Neural cell (in vitro differentiated cells): ENCODE results near the gene EHD1. TPM values are rescaled to one million over a fixed set of nuclear protein-coding genes. Genes with fewer than 3 reads are reported as not detected.

Experiments
- H2AFZ ChIP-seq: fragments of 200-600, 300-800 bp; sonication (generic), shearing (Covaris generic); 2 replicates; pipeline ENCODE4 v1.6.0; 2014; ENCODE audit warnings: low read depth, mild to moderate bottlenecking, antibody characterized with exemption, low read length, moderate library complexity
- H3F3A ChIP-seq: fragments of 200-600 bp; shearing (Covaris generic); 2 replicates; pipeline ENCODE4 v1.6.1; 2016; ENCODE audit warnings: mild to moderate bottlenecking, moderate library complexity, mixed read lengths, antibody characterized with exemption, low read length; ENCODE audit not compliant: insufficient read depth, poor library complexity, severe bottlenecking
- H3K27ac ChIP-seq: fragments of 200-600, 300-800 bp; sonication (generic), shearing (Covaris generic); 2 replicates; pipeline ENCODE4 v1.5.1; 2014; ENCODE audit warnings: mild to moderate bottlenecking, low read length, moderate library complexity
- H3K27me3 ChIP-seq: fragments of 300-800, 200-600 bp; sonication (generic), shearing (Covaris generic); 2 replicates; pipeline ENCODE4 v1.6.0; 2014; ENCODE audit warnings: mild to moderate bottlenecking, low read depth, low read length, moderate library complexity; ENCODE audit not compliant: insufficient read depth
- H3K36me3 ChIP-seq: fragments of 300-800, 200-600 bp; sonication (generic), shearing (Covaris generic); 2 replicates; pipeline ENCODE4 v1.5.1; 2014; ENCODE audit warnings: mild to moderate bottlenecking, antibody characterized with exemption, low read length, moderate library complexity; ENCODE audit not compliant: insufficient read depth
- H3K4me2 ChIP-seq: fragments of 300-800, 200-600 bp; sonication (generic), shearing (Covaris generic); 2 replicates; pipeline ENCODE4 v1.6.0; 2014; ENCODE audit warnings: mild to moderate bottlenecking, low read length
- H3K4me3 ChIP-seq: fragments of 300-800, 200-600 bp; sonication (generic), shearing (Covaris generic); 2 replicates; pipeline ENCODE4 v1.5.1; 2014; ENCODE audit warnings: mild to moderate bottlenecking, low read length, moderate library complexity
- H3K79me2 ChIP-seq: fragments of 200-600 bp; shearing (Covaris generic); replicated peaks from 2 replicates; pipeline ENCODE4 v1.6.0; 2014; ENCODE audit warnings: mild to moderate bottlenecking, low read length, moderate library complexity; ENCODE audit not compliant: insufficient read depth
- H3K9ac ChIP-seq: fragments of 300-800, 200-600 bp; sonication (generic), shearing (Covaris generic); 2 replicates; pipeline ENCODE4 v1.6.1; 2016; ENCODE audit warnings: mild to moderate bottlenecking, low read length, mixed read lengths
- H3K9me2 ChIP-seq: fragments of 200-600 bp; shearing (Covaris generic); 2 replicates; pipeline ENCODE4 v1.6.1; 2016; ENCODE audit warnings: mild to moderate bottlenecking, low read length, mixed read lengths; ENCODE audit not compliant: insufficient read depth
- H3K9me3 ChIP-seq: fragments of 200-600, 300-800 bp; sonication (generic), shearing (Covaris generic); 2 replicates; pipeline ENCODE4 v1.6.1; 2016; ENCODE audit warnings: mild to moderate bottlenecking, mixed run types, low read length, moderate library complexity, mixed read lengths
- H4K20me1 ChIP-seq: fragments of 200-600 bp; shearing (Covaris generic); 2 replicates; pipeline ENCODE4 v1.6.1; 2016; ENCODE audit warnings: mild to moderate bottlenecking, mixed run types; ENCODE audit not compliant: insufficient read depth
- EP300 ChIP-seq: fragments of 450-650 bp; conservative IDR thresholded peaks from 2 replicates; pipeline ENCODE4 v1.6.1; 2014; ENCODE audit warnings: antibody characterized with exemption, mild to moderate bottlenecking, moderate library complexity; ENCODE audit not compliant: poor library complexity, severe bottlenecking
- EZH2 ChIP-seq: fragments of 200-600, 300-800 bp; shearing (Covaris generic), sonication (generic); IDR thresholded peaks from 2 replicates; pipeline ENCODE4 v1.6.1; 2014; ENCODE audit warnings: antibody characterized with exemption, low read length, borderline replicate concordance, mild to moderate bottlenecking; ENCODE audit not compliant: insufficient read depth, poor library complexity, severe bottlenecking
- MXI1 ChIP-seq: fragments of 450-650 bp; conservative IDR thresholded peaks from 2 replicates; pipeline ENCODE4 v1.6.1; 2014; ENCODE audit warnings: antibody characterized with exemption, mild to moderate bottlenecking; ENCODE audit not compliant: poor library complexity, severe bottlenecking
- POLR2AphosphoS5 ChIP-seq: IDR thresholded peaks from 2 replicates; pipeline ENCODE4 v1.6.1; 2012
- RAD21 ChIP-seq: fragments of 450-650 bp; conservative IDR thresholded peaks from 2 replicates; pipeline ENCODE4 v1.6.1; 2014; ENCODE audit warnings: antibody characterized with exemption, mild to moderate bottlenecking, moderate library complexity
- SMC3 ChIP-seq: fragments of 450-650 bp; conservative IDR thresholded peaks from 2 replicates; pipeline ENCODE4 v1.6.1; 2014; ENCODE audit warnings: antibody characterized with exemption, mild to moderate bottlenecking, moderate library complexity; ENCODE audit not compliant: poor library complexity
- TAF1 ChIP-seq: IDR thresholded peaks from 2 replicates; pipeline ENCODE4 v1.6.1; 2012; ENCODE audit warnings: low read depth
- polyA plus RNA-seq: library from polyadenylated mRNA; depleted of rRNA; stranded (reverse); fragments of >200 nt; gene quantifications from 2 replicates; pipeline ENCODE4 v1.2.3, GENCODE V29; 2014
- TF ChIP-seq, protein P1 (sequence below): IDR thresholded peaks from 2 replicates; pipeline ENCODE4 v1.6.1; 2012; ENCODE audit warnings: borderline replicate concordance
- TF ChIP-seq, protein P2 (sequence below): fragments of 450-650 bp; IDR thresholded peaks from 2 replicates; pipeline ENCODE4 v1.5.1; 2014; ENCODE audit warnings: antibody characterized with exemption, mild to moderate bottlenecking, moderate library complexity; ENCODE audit not compliant: poor library complexity, severe bottlenecking

The EHD1 gene
- polyA plus RNA-seq, 1 donor from 2014 or later: 26.4 TPM

DNA sequence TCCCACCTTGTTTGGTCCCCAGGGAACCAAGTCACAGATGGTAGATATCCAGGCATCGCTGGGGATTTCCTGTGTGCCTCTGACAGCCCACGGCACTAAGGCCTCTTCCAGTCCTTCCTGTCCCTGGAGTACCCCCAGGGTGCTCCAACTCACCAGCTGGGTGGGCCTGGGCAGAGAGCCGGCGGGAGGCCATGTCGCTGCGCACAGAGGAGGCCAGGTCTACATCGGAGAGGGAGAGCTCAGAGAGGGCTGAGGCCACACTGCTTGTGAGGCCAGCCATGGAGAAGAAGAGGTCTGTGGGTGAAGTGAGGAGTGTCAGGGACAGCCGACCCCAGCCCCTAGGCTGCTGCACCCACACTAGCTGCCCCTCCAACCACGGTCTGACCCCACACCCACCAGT is 33.3 kb upstream of the EHD1 start:
- no peak overlapping the region for H3K27ac ChIP-seq
- H3K9me3 ChIP-seq: no peaks in the 10 kb centered on the region
- H3K9me2 ChIP-seq: no peaks in the 10 kb centered on the region
- H2AFZ ChIP-seq: no peak overlapping the region
- H3K79me2 ChIP-seq: peaks cover 7% of the 10 kb centered on the region
- H3F3A ChIP-seq: no peaks in the 10 kb centered on the region
- TF ChIP-seq EZH2 (no peak), EP300 (no peak), MXI1 (no peak), RAD21 (no peak), SMC3 (no peak), TAF1 (no peak), POLR2AphosphoS5 (no peak)
- TF ChIP-seq, protein P1, sequence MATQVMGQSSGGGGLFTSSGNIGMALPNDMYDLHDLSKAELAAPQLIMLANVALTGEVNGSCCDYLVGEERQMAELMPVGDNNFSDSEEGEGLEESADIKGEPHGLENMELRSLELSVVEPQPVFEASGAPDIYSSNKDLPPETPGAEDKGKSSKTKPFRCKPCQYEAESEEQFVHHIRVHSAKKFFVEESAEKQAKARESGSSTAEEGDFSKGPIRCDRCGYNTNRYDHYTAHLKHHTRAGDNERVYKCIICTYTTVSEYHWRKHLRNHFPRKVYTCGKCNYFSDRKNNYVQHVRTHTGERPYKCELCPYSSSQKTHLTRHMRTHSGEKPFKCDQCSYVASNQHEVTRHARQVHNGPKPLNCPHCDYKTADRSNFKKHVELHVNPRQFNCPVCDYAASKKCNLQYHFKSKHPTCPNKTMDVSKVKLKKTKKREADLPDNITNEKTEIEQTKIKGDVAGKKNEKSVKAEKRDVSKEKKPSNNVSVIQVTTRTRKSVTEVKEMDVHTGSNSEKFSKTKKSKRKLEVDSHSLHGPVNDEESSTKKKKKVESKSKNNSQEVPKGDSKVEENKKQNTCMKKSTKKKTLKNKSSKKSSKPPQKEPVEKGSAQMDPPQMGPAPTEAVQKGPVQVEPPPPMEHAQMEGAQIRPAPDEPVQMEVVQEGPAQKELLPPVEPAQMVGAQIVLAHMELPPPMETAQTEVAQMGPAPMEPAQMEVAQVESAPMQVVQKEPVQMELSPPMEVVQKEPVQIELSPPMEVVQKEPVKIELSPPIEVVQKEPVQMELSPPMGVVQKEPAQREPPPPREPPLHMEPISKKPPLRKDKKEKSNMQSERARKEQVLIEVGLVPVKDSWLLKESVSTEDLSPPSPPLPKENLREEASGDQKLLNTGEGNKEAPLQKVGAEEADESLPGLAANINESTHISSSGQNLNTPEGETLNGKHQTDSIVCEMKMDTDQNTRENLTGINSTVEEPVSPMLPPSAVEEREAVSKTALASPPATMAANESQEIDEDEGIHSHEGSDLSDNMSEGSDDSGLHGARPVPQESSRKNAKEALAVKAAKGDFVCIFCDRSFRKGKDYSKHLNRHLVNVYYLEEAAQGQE: no peak
- TF ChIP-seq, protein P2, sequence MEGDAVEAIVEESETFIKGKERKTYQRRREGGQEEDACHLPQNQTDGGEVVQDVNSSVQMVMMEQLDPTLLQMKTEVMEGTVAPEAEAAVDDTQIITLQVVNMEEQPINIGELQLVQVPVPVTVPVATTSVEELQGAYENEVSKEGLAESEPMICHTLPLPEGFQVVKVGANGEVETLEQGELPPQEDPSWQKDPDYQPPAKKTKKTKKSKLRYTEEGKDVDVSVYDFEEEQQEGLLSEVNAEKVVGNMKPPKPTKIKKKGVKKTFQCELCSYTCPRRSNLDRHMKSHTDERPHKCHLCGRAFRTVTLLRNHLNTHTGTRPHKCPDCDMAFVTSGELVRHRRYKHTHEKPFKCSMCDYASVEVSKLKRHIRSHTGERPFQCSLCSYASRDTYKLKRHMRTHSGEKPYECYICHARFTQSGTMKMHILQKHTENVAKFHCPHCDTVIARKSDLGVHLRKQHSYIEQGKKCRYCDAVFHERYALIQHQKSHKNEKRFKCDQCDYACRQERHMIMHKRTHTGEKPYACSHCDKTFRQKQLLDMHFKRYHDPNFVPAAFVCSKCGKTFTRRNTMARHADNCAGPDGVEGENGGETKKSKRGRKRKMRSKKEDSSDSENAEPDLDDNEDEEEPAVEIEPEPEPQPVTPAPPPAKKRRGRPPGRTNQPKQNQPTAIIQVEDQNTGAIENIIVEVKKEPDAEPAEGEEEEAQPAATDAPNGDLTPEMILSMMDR: no peak
- H4K20me1 ChIP-seq: no peaks in the 10 kb centered on the region
- H3K9ac ChIP-seq: no peak overlapping the region
- H3K27me3 ChIP-seq: no peaks in the 10 kb centered on the region
- no peak overlapping the region for H3K4me2 ChIP-seq
- H3K4me3 ChIP-seq: no peak overlapping the region
- no peaks in the 10 kb centered on the region for H3K36me3 ChIP-seq

DNA sequence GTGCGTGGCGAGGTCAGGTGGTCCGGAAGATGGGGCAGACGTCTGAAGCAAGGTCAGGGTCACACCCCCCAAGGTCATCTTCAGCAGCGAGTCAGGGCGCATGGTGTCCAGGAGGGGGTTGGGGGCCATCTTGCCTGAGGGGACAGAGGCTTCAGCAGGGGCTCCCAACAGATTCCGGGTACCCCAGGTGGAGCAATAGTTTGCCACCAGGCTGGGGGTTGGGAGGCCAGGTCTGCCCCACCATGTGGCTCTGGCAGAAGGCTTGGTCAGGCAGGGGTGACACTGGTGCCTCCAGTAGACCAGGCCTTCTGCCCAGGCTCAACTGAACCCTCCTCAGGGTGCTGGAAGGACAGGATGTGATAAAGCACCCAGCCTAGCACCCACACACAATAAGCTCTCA is 32.7 kb upstream of the EHD1 start:
- no peaks in the 10 kb centered on the region for H3K36me3 ChIP-seq
- H3K9me2 ChIP-seq: no peaks in the 10 kb centered on the region
- no peak overlapping the region for H3K27ac ChIP-seq
- no peaks in the 10 kb centered on the region for H3K9me3 ChIP-seq
- peaks cover 2% of the 10 kb centered on the region for H3K79me2 ChIP-seq
- no peak overlapping the region for H3K4me3 ChIP-seq
- H3K4me2 ChIP-seq: no peak overlapping the region
- no peak overlapping the region for H2AFZ ChIP-seq
- H3K9ac ChIP-seq: no peak overlapping the region
- no peaks in the 10 kb centered on the region for H3K27me3 ChIP-seq
- TF ChIP-seq, protein P2: no peak
- TF ChIP-seq EZH2 (no peak), TAF1 (no peak), EP300 (no peak)
- H4K20me1 ChIP-seq: no peaks in the 10 kb centered on the region
- H3F3A ChIP-seq: no peaks in the 10 kb centered on the region
